ENCODE data around the gene TMLHE.
"Not testable (repeated sequence)": the region's sequence is repeated elsewhere in the genome, so short reads cannot be mapped to it uniquely, and the experiment has no call there.

TMLHE gene

DNA sequence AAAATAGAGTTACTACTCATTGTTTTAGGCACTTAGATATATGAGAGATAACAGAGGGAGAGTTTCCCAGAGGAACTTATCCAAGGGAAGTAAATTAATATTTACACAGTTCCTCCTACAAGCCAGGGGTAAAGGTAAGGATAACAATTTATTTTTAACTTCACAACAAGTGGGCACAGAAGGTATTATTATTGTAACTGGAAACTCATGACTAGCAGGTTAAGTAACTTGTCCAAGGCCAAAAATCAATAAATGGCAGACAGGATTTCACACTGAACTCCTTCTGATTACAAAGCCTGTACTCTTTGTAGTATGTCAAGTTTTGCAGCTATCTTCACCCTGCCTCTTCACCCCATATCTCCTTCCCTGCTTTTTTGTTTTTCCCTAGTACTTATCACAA, 107.5 kb downstream of the TMLHE start:
- DNase-seq: no peak

DNA sequence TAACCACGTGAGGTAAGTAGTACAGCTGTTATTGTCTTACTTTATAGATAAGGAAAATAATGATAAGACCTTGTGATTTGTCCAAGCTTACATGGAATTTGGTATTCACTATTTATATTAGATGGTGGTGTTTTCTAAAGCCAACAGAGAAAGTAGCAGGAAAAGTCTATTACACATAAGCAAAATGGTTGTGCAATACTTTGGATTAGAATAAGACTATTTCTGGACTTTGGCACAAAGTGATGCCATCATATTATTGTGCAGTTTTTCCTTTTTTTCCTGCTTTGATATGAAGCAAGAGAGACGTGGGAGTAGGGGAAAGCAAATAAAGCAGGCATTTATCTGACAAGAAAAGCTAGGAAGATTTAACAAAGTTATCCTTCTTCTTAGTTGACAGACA, 117.6 kb downstream of the TMLHE start:
- DNase-seq: not testable (repeated sequence)

DNA sequence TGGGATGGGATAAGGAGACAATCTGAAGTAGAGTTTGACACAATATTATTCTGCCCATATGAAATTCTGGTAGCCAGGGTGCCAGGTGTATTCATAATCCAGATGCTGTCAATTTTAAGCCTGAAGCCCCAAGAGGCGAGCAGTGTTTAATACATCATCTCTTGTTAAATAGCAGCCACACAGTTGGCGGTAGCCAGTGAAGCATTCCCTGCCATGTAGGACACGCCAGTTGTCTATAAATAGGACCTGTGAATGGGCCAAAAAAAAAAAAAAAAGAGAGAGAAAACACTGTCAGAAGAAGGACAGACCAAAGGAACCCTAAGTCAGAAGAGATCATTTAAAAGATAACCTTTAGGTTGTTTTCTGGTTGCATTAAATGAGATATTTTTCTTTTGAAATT, 121.3 kb downstream of the TMLHE start:
- not testable (repeated sequence) for DNase-seq

DNA sequence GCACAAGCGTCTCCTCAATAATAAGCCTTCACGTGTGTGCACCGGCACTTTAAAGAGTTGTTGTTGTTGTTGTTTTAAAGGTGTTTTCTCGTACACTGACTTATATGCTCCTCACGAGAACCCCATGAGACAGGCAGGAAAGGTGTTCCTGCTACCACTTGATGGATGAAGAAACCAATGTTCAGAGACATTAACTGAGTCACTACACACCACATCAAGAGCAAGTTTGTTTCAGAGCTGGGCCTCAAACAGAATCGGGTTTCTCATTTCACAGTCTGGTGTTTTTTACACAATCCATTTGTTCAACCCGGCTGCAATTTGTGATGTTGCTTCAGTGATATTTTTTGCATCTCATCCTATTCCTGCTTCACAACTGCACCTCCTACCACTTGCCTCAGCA, 135.6 kb downstream of the TMLHE start:
- not testable (repeated sequence) for DNase-seq

DNA sequence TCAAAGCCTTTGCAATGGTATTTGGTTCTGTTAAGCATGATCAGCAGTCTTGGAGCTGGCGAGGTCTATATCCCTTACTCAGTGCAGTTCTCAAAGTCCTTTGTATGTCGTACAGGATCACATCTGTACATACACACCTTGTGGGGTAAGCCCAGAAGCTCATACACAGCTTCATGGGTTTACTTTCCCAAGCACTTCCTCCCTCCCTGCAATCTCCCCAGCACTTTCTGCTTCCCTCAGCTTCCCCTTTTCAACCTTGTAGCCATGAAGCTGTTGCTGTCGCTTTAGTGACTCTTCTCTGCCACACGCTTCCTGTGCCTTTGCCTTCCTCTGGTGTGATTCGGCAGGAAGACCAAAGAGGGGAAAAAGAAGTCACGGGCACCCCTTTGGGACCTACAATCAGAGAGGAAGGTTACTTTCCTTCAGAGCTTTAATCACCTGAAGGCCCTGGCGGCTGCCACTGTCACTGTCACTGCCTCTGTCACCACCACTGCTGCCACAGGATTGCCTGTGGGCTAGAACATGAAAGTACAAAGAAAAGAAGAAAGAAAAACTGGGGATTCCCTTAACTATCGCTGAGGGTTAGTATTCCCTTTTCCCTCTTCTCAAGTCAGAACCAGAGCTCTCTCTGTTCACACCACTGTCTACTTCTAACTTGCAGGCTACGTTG, 146.3 kb downstream of the TMLHE start:
- not testable (repeated sequence) for DNase-seq

DNA sequence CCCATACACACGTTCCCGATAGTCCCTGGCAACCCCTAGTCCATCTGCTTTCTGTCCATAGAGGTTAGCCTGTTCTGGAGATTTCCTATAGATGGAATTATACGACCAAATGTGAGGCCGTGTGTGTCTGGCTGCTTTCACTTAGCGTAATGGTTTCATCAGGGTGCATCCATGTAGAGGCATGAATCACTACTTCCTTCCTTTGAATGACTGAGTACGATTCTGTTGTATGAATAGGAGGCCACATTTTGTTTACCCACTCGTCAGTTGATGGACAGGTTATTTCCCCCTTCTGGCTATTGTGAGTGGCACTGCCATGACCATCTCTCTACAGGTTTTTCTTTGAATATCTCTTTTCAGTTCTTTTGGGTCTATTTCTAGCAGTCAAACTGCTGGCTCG, 152.3 kb downstream of the TMLHE start:
- DNase-seq: not testable (repeated sequence)

DNA sequence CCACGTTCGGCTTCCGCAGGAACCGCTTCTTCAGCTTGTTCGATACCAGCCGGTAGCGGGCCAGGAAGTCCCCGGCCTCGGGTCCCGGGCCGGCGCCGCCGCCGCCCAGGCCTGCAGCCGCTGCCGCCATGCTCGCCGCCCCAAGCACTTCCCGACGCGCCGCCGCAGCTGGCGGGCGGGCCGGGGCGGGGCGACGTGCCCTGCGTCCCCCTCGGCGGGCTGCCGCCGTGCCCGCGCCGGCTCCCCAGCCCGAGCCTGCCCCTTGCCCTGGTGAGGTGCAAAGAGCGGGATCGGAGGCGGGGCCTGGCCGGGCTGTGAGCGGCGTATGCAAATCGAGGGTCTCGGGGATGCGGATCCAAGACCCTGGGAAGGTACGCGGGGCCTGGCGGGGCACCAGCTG, 154.3 kb downstream of the TMLHE start, which contains the start of gene F8A3:
Gene F8A3, minus strand, starts transcription at position 150 of the 400 bp plus-strand sequence. Its CDS starts 20 bp downstream, at position 130.
- not testable (repeated sequence) for DNase-seq

DNA sequence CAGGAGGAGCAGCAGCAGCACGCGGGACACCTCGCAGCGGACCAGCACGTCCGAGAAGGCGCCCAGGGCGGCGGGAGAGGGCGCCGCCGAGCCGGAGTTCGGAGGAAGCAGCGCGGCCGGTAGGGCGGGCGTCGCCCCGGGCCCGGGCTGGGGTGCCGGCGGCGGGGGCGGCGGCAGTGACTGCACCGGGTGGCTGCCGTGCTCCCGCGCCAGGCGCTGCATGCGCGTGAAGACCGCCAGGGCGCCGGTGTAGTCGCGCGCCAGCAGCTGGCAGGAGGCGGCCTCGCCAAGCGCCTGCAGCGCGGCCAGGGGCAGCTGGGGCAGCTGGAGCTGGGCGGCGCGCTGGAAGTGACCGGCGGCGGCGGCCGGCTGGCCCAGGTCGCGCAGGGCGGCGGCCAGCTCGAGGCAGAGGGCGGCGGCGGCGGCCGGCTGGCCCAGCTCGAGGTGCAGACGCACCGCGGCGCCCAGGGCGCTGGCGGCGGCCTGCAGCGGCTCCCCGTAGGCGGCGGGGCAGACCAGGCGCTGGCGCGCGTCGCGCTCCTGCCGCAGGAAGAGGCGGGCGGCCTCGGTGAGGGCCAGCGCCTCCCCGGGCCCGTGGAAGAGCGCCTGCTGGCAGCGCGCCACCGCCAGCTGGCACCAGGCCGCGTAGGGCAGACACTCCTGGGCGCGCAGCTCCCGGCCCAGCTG, 154.8 kb downstream of the TMLHE start:
- not testable (repeated sequence) for DNase-seq

DNA sequence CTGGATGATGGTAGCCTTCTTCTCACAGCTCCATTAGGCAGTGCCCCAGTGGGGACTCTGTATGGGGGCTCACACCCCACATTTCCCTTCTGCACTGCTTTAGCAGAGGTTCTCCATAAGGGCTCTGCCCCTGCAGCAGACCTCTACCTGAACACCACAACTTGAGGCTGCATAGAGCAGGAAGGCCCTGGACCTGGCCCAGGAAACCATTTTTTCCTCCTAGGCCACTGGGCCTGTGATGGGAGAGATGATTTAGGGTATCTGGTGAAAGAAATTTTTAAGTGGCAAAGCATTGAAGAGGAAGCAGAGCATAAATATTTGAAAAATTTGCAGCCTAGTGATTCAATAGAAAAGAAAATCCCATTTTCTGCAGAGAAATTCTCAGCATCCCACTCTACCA, 171.7 kb downstream of the TMLHE start:
- no peak for DNase-seq

All from anterior cingulate cortex (tissue), 58 donors.